ENCODE data around the gene ITPK1. TPM values are rescaled to one million over a fixed set of nuclear protein-coding genes. Genes with fewer than 3 reads are reported as not detected.

The ITPK1 gene
- total and polyA plus RNA-seq, 10 of the 15 experiments (the other 5 are each of a cell fraction or from before 2014, with no cell fraction given) = 1.3 to 73.2 (median 27.0) TPM

DNA sequence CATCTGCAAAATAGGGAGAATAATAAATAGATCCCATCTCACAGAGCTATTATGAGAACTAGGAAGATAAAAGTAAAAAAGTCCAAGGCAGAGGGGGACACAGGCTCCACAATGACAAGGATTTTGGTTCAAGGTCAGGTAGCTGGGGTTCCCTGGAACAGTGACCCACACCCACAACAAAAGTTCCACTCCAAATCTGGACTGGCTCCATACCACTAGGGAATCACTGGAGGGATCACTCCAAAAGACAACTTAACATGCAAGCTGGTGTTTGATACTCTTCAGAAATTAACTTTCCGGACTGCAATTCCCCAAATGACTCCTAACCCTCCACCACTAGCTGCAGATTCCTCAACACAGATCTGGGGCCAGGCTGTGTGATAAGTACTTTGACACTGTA, 54.9 kb downstream of the ITPK1 start:
- BruUV-seq (replicated peaks) = no TSS peak
- TF ChIP-seq SP1 (IDR thresholded peaks at IDR 0.05; ENCODE audit: low read depth, low read length) (peak; percentile 0), MXI1 (IDR thresholded peaks at IDR 0.05; ENCODE audit: low read depth, low read length) (no peak)
- Histone ChIP-seq H3K9ac (ENCODE audit: control insufficient read depth, insufficient read depth, low read length) (no peak overlapping the region), H3K4me3 (0 out of 2 replicates have a peak overlapping the region, but pooled peaks have one; percentile 13), H3K9me3 (replicated peaks; ENCODE audit: control insufficient read depth, insufficient read depth, low read length) (no peaks in the 10 kb centered on the region), H4K20me1 (ENCODE audit: control insufficient read depth, insufficient read depth) (no peaks in the 10 kb centered on the region), H3K36me3 (ENCODE audit: control insufficient read depth in 2 of 2, insufficient read depth in 2 of 2, low read length in 1 of 2) (no peaks in the 10 kb centered on the region; a peak in 2 of 4 replicates), H3K27me3 (replicated peaks in 1 of 2; ENCODE audit: control insufficient read depth in 2 of 2, insufficient read depth in 2 of 2, low read length in 1 of 2) (no peaks in the 10 kb centered on the region), H3K79me2 (ENCODE audit: control insufficient read depth, insufficient read depth, low read length) (peaks cover 22% of the 10 kb centered on the region), H3K4me2 (ENCODE audit: control insufficient read depth, insufficient read depth) (peak overlapping the region; percentile 61; the same call in 1 of the 2 replicates), H2AFZ (ENCODE audit: control insufficient read depth, low read depth, low read length) (no peak overlapping the region), H3K27ac (ENCODE audit: control insufficient read depth, insufficient read depth) (peak overlapping the region; percentile 78), H3K4me1 (ENCODE audit: control insufficient read depth, insufficient read depth, low read length) (peaks cover 54% of the 10 kb centered on the region)
- DNase-seq (ENCODE audit: low read depth, low spot score) = no peak
- in situ Hi-C loops (cut with MboI) = no loop called here
- SMC1A ChIA-PET (ENCODE audit: uncharacterized antibody, unreplicated experiment) = interaction anchor here (0.9 to 4.3 kb wide), 10 partner anchors 11 to 106 kb away, joined by 3 to 30 read pairs (median 3); no protein-coding TSS in a partner anchor
- FAIRE-seq = no peak
- RAD21 ChIA-PET (ENCODE audit: unreplicated experiment) = interaction anchor here (0.8 to 2.2 kb wide), 11 partner anchors 12 to 124 kb away, joined by 3 to 41 read pairs (median 5); partner anchors contain the start of gene MOAP1
- WGBS (ENCODE audit: insufficient coverage, insufficient replicate concordance, low lambda C conversion rate, missing lambda C conversion rate) = 50% methylated on average over 1 of the region's 1 CpG
- CTCF ChIA-PET = interaction anchor here (0.7 to 4.5 kb wide), 16 partner anchors 12 to 129 kb away, joined by 3 to 41 read pairs (median 5); no protein-coding TSS in a partner anchor
- POLR2A ChIA-PET = interaction anchor here (0.5 to 3.1 kb wide), 8 partner anchors 11 to 352 kb away, joined by 3 to 25 read pairs (median 5); no protein-coding TSS in a partner anchor
- intact Hi-C loops (cut with micrococcal nuclease; ENCODE audit: unreplicated experiment) = no loop called here
- peak; percentile 1; the same call in 1 of the 3 replicates for ATAC-seq

- BruUV-seq (replicated peaks) = no TSS peak
- CTCF ChIA-PET = interaction anchor here (0.7 to 4.5 kb wide), 15 partner anchors 12 to 130 kb away, joined by 3 to 41 read pairs (median 5); no protein-coding TSS in a partner anchor
- H3K36me3 ChIP-seq (ENCODE audit: control insufficient read depth in 2 of 2, insufficient read depth in 2 of 2, low read length in 1 of 2) = peaks cover 0 to 5% of the 10 kb centered on the region in 2 experiments; a peak in 3 of 4 replicates
- POLR2A ChIA-PET = interaction anchor here (0.5 to 3.1 kb wide), 10 partner anchors 12 to 331 kb away, joined by 3 to 25 read pairs (median 5); partner anchors contain the start of genes LYSET and MOAP1
- 37% methylated on average over 9 of the region's 9 CpGs for WGBS (ENCODE audit: insufficient coverage, insufficient replicate concordance, low lambda C conversion rate, missing lambda C conversion rate)
- H3K79me2 ChIP-seq (ENCODE audit: control insufficient read depth, insufficient read depth, low read length) = peaks cover 17% of the 10 kb centered on the region
- no peaks in the 10 kb centered on the region for H3K27me3 ChIP-seq (replicated peaks in 1 of 2; ENCODE audit: control insufficient read depth in 2 of 2, insufficient read depth in 2 of 2, low read length in 1 of 2)
- H3K4me1 ChIP-seq (ENCODE audit: control insufficient read depth, insufficient read depth, low read length) = peaks cover 46% of the 10 kb centered on the region
- H3K4me2 ChIP-seq (ENCODE audit: control insufficient read depth, insufficient read depth) = peak overlapping the region; percentile 61
- peak overlapping the region; percentile 39 for H2AFZ ChIP-seq (ENCODE audit: control insufficient read depth, low read depth, low read length)
- no peak overlapping the region for H3K4me3 ChIP-seq
- RAD21 ChIA-PET (ENCODE audit: unreplicated experiment) = interaction anchor here (0.6 to 2.2 kb wide), 12 partner anchors 13 to 117 kb away, joined by 3 to 41 read pairs (median 4); no protein-coding TSS in a partner anchor
- no peaks in the 10 kb centered on the region for H3K9me3 ChIP-seq (replicated peaks; ENCODE audit: control insufficient read depth, insufficient read depth, low read length)
- peak; percentile 76 for ATAC-seq
- H3K9ac ChIP-seq (ENCODE audit: control insufficient read depth, insufficient read depth, low read length) = no peak overlapping the region
- SMC1A ChIA-PET (ENCODE audit: uncharacterized antibody, unreplicated experiment) = interaction anchor here (0.7 to 4.3 kb wide), 9 partner anchors 12 to 73 kb away, joined by 3 to 30 read pairs (median 4); no protein-coding TSS in a partner anchor
- no peaks in the 10 kb centered on the region for H4K20me1 ChIP-seq (ENCODE audit: control insufficient read depth, insufficient read depth)
- in situ Hi-C loops (cut with MboI) = no loop called here
- no peak for FAIRE-seq
- intact Hi-C loops (cut with micrococcal nuclease; ENCODE audit: unreplicated experiment) = no loop called here
- H3K27ac ChIP-seq (ENCODE audit: control insufficient read depth, insufficient read depth) = peak overlapping the region; percentile 78
- no peak for DNase-seq (ENCODE audit: low read depth, low spot score)
- TF ChIP-seq SIX5 (IDR thresholded peaks at IDR 0.05; ENCODE audit: low read depth, low read length, severe bottlenecking) (no peak), KDM1A (IDR thresholded peaks at IDR 0.05; ENCODE audit: borderline replicate concordance) (no peak), JUND (IDR thresholded peaks at IDR 0.05; ENCODE audit: low read depth, low read length) (no peak), TAF1 (IDR thresholded peaks at IDR 0.05; ENCODE audit: borderline replicate concordance, low read depth, low read length) (no peak), SMAD5 (IDR thresholded peaks at IDR 0.05; ENCODE audit: low read depth) (no peak), ATF3 (IDR thresholded peaks at IDR 0.05; ENCODE audit: borderline replicate concordance, extremely low read depth, low read depth, low read length) (no peak)
- TF ChIP-seq, protein P1, sequence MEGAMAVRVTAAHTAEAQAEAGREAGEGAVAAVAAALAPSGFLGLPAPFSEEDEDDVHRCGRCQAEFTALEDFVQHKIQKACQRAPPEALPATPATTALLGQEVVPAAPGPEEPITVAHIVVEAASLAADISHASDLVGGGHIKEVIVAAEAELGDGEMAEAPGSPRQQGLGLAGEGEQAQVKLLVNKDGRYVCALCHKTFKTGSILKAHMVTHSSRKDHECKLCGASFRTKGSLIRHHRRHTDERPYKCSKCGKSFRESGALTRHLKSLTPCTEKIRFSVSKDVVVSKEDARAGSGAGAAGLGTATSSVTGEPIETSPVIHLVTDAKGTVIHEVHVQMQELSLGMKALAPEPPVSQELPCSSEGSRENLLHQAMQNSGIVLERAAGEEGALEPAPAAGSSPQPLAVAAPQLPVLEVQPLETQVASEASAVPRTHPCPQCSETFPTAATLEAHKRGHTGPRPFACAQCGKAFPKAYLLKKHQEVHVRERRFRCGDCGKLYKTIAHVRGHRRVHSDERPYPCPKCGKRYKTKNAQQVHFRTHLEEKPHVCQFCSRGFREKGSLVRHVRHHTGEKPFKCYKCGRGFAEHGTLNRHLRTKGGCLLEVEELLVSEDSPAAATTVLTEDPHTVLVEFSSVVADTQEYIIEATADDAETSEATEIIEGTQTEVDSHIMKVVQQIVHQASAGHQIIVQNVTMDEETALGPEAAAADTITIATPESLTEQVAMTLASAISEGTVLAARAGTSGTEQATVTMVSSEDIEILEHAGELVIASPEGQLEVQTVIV (IDR thresholded peaks at IDR 0.05; ENCODE audit: borderline replicate concordance, partially characterized antibody) = no peak
- TF ChIP-seq, protein P2, sequence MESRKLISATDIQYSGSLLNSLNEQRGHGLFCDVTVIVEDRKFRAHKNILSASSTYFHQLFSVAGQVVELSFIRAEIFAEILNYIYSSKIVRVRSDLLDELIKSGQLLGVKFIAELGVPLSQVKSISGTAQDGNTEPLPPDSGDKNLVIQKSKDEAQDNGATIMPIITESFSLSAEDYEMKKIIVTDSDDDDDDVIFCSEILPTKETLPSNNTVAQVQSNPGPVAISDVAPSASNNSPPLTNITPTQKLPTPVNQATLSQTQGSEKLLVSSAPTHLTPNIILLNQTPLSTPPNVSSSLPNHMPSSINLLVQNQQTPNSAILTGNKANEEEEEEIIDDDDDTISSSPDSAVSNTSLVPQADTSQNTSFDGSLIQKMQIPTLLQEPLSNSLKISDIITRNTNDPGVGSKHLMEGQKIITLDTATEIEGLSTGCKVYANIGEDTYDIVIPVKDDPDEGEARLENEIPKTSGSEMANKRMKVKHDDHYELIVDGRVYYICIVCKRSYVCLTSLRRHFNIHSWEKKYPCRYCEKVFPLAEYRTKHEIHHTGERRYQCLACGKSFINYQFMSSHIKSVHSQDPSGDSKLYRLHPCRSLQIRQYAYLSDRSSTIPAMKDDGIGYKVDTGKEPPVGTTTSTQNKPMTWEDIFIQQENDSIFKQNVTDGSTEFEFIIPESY (IDR thresholded peaks at IDR 0.05) = no peak
Observed at GRCh38 chr14:93059917-93060545, 55.7 kb downstream of the ITPK1 start.

Measured in GM12878 (cell line).